Natural killer cell treated with Interleukin-12 subunit alpha and Interleukin-12 subunit beta and Interleukin-15 and Interleukin-18, amount 100 ng/mL, for 72 hours (primary cell): Measurements from ENCODE around the gene THEM5. TPM values are rescaled to one million over a fixed set of nuclear protein-coding genes. Genes with fewer than 3 reads are reported as not detected.
A peak's percentile ranks its signal among the peaks of the same experiment; 100 is the strongest.
"Not testable (repeated sequence)": the region's sequence is repeated elsewhere in the genome, so short reads cannot be mapped to it uniquely, and the experiment has no call there.

ENCODE experiments used
- ATAC-seq, 2 donors: fragments of 150-1000 bp; cut with Tn5 transposase in 1 of 2; sonication (Bioruptor Pico), chemical (Tn5 transposase) in 1 of 2; 2 replicates each; pipeline ENCODE4 v1.10.0; 2021
- DNase-seq: peaks from one replicate; pipeline ENCODE4 v3.0.0; 2022; ENCODE audit warnings: low spot score
- H3K27ac Mint-ChIP-seq, 2 donors: 1 replicate in 1 of 2; 2 replicates in 1 of 2; pipeline ENCODE4 v1.8.0; 2022; ENCODE audit warnings: mixed read lengths in 2 of 2, mild to moderate bottlenecking in 1 of 2, moderate library complexity in 1 of 2
- H3K27me3 Mint-ChIP-seq, 2 donors: 1 replicate in 1 of 2; 2 replicates in 1 of 2; pipeline ENCODE4 v1.8.0; 2022; ENCODE audit warnings: mixed read lengths in 2 of 2
- H3K36me3 Mint-ChIP-seq: one replicate; pipeline ENCODE4 v1.8.0; 2022; ENCODE audit warnings: mixed read lengths
- H3K4me1 Mint-ChIP-seq, 2 donors: 1 replicate in 1 of 2; 2 replicates in 1 of 2; pipeline ENCODE4 v1.8.0; 2022; ENCODE audit warnings: low read depth in 2 of 2, mixed read lengths in 2 of 2, mild to moderate bottlenecking in 1 of 2
- H3K4me3 Mint-ChIP-seq: one replicate; pipeline ENCODE4 v1.8.0; 2022; ENCODE audit warnings: mixed read lengths
- H3K9me3 Mint-ChIP-seq: 2 replicates; pipeline ENCODE4 v1.8.0; 2022; ENCODE audit warnings: mixed read lengths
- total RNA-seq, 2 donors: library from RNA; stranded (reverse); gene quantifications; one replicate each; pipeline ENCODE4 v1.2.3, GENCODE V29; 2022

THEM5 gene
- total RNA-seq, 2 donors from 2014 or later = not detected

DNA sequence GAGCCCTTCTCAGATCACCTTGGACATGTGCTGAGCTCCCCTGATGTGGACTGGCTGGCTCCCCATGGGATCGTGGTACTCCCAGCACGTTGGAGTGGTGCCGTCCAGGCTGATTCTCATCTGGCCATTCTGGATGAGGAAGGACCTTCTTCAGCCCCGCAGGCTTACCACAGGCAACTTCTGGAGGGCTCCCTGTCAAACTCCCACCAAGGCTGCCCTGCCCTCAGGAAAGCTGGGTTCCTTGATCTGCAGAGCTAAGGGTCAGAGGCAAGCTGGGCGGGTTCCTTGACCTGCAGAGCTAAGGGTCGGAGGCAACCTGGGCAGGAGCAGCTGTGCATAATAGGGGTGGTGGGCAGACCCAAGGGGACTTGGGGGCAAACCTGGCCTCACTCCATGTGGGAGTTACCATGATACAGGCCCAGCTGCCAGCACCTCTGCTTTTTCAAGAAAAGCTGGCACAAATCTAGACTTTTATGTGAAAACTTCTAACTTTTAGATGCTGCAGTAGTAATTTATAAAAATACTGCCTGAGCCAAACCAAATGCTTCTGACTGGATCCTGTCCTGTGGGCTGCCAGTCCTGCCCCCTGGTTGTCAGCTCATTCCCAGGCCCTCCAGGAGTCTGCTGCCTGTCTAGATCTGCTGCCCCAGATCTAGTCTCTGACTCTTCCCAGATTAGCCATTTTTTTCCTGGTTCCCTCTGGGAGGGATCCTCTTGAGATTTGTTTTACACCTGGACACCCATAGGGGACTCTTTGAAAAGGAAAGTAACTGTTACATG, 5.6 kb upstream of the THEM5 start:
- DNase-seq (no peak), ATAC-seq (no peak)
- Mint-ChIP-seq H3K27ac (no peak overlapping the region), H3K9me3 (no peaks in the 10 kb centered on the region), H3K27me3 (no peaks in the 10 kb centered on the region), H3K4me1 (no peaks in the 10 kb centered on the region), H3K4me3 (no peak overlapping the region), H3K36me3 (no peaks in the 10 kb centered on the region)

DNA sequence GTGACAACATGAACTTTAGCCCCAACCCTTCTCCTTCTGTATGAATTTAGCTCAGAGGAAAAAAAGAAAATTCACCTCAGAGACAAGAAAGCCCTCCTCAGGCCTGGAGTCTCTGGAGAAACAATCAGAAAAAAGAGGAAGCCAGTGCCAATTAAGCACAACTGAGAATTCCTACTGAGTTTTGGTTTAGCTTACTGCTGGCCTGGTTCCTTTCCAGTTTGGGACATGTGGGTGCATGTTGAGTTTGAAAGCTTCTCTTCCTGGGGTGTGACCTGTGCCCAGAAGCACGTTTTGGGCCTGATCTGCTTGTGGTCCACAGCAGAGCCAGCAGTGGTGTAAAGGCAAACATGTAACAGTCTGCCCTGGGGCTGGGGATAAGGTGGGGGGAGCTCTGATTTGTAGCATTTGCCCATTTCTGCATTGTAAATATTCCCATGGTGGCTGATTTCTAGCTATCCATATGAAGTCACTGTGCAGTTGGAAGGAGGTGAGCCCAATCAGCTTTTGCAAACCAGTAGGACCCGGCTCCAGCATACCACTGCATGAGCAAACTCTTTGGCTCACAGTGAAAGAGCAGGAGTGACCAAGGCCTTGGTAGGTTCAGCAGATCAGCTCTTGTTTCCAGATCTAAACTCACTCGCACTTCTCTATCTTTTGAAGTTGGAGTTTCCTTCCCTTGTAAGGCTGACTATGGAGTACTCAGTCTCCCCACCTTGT, 4.7 kb upstream of the THEM5 start:
- H3K27ac Mint-ChIP-seq = no peak overlapping the region
- DNase-seq (no peak), ATAC-seq (no peak)
- H3K27me3 Mint-ChIP-seq = no peaks in the 10 kb centered on the region
- no peaks in the 10 kb centered on the region for H3K36me3 Mint-ChIP-seq
- no peaks in the 10 kb centered on the region for H3K9me3 Mint-ChIP-seq
- H3K4me1 Mint-ChIP-seq = no peaks in the 10 kb centered on the region
- H3K4me3 Mint-ChIP-seq = no peak overlapping the region

DNA sequence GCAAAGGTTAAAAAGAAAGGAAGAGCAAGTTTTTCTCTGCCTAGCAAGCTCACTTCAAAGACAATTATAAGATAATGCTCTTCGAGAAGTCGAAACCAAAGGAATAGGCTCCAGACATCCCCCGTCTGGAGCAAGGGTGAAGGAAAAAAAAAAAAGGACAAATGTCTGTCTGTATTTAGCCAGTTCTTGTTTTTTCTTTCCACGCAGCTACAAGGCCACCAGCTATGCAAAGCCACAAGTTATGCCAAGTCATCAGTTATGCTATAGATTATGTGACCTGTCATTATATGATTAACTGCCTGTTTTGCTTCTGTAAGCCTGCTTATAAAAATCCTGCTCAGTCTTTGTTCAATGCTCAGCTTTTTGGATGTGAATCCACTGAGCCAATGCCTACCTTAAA, 2.4 kb upstream of the THEM5 start:
- no peak overlapping the region for H3K27ac Mint-ChIP-seq
- ATAC-seq (no peak), DNase-seq (no peak)
- H3K36me3 Mint-ChIP-seq = no peaks in the 10 kb centered on the region
- no peaks in the 10 kb centered on the region for H3K9me3 Mint-ChIP-seq
- peaks cover 0 to 4% of the 10 kb centered on the region in 2 donors for H3K27me3 Mint-ChIP-seq
- H3K4me1 Mint-ChIP-seq = no peaks in the 10 kb centered on the region
- no peak overlapping the region for H3K4me3 Mint-ChIP-seq

DNA sequence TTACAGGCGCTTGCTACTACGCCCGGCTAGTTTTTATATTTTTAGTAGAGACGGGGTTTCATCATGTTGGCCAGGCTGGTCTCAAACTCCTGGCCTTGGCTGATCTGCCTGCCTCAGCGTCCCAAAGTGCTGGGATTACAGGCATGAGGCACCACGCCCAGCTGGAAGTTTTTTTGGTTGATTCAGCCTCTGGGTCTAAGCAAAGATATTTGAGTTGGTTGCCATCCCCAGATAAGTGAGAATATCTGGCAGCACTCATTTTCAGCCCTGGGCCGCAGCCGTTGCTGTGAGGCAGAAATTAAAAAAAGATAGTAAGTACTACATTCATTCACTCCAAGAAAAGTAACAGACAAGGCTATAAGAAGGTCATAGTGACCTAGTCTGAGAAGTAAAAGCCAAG, 2.0 kb upstream of the THEM5 start:
- H3K27me3 Mint-ChIP-seq, H3K36me3 Mint-ChIP-seq, DNase-seq, ATAC-seq, H3K9me3 Mint-ChIP-seq, H3K4me1 Mint-ChIP-seq, H3K4me3 Mint-ChIP-seq, H3K27ac Mint-ChIP-seq: not testable (repeated sequence)

DNA sequence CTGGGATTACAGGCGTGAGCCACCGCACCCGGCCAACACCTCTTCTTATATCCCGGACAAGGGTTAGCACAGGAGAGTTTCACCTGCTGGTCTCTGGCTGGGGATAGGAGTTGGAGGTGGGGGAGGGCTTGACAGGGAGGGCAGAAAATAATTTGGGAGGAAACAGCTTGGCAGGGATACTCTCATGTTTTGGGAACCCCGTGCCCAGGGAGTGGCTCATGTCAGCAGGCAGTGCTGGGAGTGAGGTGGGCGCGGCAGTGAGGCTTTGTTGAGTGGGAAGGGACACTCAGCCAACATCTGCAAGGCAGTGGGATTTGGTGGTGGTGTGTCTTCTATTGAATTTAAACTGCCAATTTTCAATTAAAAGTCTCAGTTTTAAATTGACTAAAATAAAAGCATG, 1.1 kb upstream of the THEM5 start:
- no peak overlapping the region for H3K4me3 Mint-ChIP-seq
- H3K36me3 Mint-ChIP-seq = no peaks in the 10 kb centered on the region
- H3K4me1 Mint-ChIP-seq = peaks cover under 1 to 4% of the 10 kb centered on the region in 2 donors
- no peak overlapping the region for H3K27ac Mint-ChIP-seq
- DNase-seq = no peak
- no peaks in the 10 kb centered on the region for H3K9me3 Mint-ChIP-seq
- ATAC-seq = no peak
- peaks cover 6% of the 10 kb centered on the region in 2 donors for H3K27me3 Mint-ChIP-seq

DNA sequence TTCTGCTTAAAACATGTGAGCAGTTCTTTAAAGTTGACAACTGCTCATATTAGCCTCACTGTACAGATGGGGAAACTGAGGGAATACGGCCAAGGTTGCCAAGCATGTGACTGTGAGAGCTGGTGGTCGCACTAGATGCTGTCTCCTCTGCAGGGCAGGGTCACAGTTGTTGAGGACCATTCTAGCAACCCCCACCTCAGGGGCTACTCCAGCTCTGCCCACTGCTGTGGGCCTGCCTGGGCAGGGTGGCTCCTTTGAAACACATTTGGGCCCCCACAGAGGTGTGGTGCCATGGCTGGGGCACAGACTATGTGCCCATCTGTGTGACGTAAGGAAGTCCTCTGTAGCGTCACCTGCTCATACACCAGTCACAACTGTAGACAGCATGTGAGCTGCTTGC, 779 bp downstream of the THEM5 start:
- Mint-ChIP-seq H3K36me3 (no peaks in the 10 kb centered on the region), H3K27ac (no peak overlapping the region), H3K4me1 (peaks cover 4 to 16% of the 10 kb centered on the region in 2 donors), H3K4me3 (no peak overlapping the region), H3K27me3 (peaks cover 7 to 11% of the 10 kb centered on the region in 2 donors), H3K9me3 (no peaks in the 10 kb centered on the region)
- ATAC-seq = no peak
- no peak for DNase-seq

DNA sequence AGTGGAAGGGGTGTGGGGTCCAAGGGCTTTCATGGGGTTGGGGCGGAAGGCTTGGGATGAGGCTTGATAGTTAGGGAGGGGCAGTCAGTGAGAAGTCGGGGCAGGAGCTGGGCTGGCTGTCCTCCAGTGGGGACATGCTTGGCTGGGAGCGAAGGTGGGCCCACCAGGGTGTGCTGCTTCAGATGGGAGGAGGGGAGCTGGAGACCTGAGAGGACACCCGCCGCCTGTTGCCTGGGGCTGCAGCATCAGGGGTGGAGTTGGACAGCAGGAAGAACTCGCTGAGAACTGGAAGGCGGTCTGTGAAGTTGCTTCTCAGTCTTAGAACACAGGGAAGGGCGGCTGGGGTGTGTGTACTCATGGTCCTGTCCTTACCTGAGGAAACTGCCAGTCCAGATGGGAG, 1.6 kb downstream of the THEM5 start:
- Mint-ChIP-seq H3K36me3 (no peaks in the 10 kb centered on the region), H3K4me1 (peaks cover 4 to 16% of the 10 kb centered on the region in 2 donors), H3K27ac (no peak overlapping the region), H3K27me3 (peaks cover 7 to 11% of the 10 kb centered on the region in 2 donors), H3K4me3 (no peak overlapping the region), H3K9me3 (no peaks in the 10 kb centered on the region)
- ATAC-seq (no peak), DNase-seq (no peak)

DNA sequence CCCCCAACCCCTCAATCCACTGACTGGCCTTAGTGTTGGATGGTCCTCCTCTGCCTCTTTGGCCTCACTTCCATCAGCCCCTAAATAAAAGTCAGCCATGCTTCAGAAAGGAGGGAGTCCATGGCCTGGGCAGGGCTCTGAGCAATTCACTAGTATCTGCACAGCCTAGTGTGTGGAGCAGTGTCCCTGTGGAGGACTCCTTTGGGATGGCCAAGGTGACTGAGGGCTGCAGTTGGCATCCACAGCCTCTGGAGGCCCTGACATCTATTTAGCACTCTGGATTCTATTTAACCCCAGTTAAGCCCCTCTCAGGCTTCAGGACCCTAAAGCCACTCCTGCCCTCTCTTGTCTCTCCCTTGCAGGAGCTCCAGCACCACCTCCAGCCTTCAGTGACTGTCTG, 3.6 kb downstream of the THEM5 start:
- ATAC-seq = no peak
- Mint-ChIP-seq H3K4me1 (peaks cover 9 to 26% of the 10 kb centered on the region in 2 donors), H3K27ac (peak overlapping the region in 1 of 2 donors; percentile 70), H3K9me3 (no peaks in the 10 kb centered on the region), H3K36me3 (no peaks in the 10 kb centered on the region), H3K27me3 (peaks cover 7 to 16% of the 10 kb centered on the region in 2 donors), H3K4me3 (peak overlapping the region; percentile 55)
- no peak for DNase-seq

DNA sequence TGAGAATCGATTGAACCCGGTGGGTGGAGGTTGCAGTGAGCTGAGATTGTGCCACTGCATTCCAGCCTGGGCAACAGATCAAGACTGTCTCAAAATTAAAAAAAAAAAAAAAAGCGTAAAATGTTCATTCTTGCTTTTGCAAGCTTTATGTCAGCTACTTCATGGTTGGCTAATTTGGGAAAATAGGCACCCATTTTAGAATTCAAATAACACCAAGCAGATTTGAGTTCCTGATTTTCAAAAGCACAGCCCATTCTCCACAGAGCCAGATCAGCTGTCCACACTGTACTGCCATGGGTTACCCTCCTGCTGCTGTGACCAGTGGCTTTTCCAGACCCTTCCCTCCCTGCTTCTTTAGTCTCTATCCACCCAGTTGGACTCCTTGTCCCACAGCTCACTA, 4.4 kb downstream of the THEM5 start:
- Mint-ChIP-seq H3K9me3 (no peaks in the 10 kb centered on the region), H3K36me3 (no peaks in the 10 kb centered on the region), H3K4me3 (peak overlapping the region; percentile 55), H3K4me1 (peaks cover 9 to 26% of the 10 kb centered on the region in 2 donors), H3K27me3 (peaks cover 7 to 18% of the 10 kb centered on the region in 2 donors), H3K27ac (peak overlapping the region; percentile 56 to 70)
- ATAC-seq (no peak), DNase-seq (no peak)

DNA sequence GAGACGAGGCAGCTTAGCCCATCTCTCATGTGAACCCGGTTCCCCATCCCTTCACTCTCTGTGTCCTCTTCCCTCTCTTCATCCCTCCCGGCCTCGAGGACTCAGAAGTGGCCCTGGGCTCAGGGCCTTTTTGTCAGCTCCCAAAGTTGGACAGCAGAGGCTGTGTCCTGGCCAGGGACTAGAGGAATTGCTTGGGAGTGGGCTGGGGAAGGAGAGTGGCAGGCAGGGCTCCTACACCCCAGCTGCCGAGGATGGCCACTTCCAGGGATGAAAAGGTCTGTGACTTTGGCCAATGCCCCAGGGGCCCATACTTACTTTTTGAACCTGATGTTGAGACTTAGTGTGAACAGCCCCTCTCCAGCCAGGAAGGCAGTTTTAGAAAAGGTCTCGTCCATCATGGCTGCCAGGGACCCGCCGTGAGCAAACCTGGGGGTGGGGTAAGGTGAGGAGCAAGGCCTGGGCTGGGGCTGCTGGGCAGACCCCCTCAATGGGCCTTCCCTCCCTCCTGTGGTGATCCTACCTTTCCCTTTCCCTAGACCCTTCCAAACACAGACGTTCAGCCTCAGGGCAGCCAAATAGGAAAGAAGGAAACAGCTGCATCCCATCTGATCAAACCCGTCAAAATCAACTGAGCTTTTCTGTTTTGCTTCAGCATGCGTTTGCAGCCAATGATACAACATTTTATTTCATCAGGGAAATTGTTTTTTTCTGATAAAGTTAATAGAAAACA, 5.5 kb downstream of the THEM5 start:
- Mint-ChIP-seq H3K27me3 (peaks cover 7 to 18% of the 10 kb centered on the region in 2 donors), H3K27ac (peak overlapping the region; percentile 56 to 70)

DNA sequence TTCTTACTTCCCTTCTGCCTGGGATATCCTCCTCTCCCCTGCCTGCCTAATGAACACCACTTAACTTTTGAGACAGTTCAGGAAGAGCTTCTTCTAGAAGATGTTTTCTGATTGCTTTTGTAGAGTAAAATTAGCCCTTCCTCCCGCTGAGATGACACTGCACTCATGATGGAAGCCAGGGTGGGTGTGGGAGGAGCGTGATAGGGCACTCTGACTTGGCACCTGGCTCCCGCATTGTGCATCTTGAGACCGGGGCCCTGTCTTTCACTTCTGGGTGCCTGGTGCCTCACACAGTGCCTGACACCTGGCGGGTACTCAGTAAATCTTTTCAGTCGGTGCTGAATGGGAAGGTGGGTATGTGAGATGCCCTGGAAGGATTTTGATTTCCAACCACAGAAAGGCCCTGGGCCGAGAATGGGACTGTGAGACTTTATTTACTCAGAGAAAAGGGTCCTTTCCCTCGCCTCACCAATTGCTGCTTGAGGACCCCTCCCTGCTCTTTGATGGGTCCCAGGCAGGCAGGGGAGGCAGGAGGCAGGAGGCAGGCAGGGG, 6.8 kb downstream of the THEM5 start:
- no peak for DNase-seq
- Mint-ChIP-seq H3K9me3 (no peaks in the 10 kb centered on the region), H3K4me1 (peaks cover 9 to 26% of the 10 kb centered on the region in 2 donors), H3K27me3 (peaks cover 7 to 18% of the 10 kb centered on the region in 2 donors), H3K27ac (peak overlapping the region in 1 of 2 donors; percentile 51), H3K36me3 (no peaks in the 10 kb centered on the region), H3K4me3 (peak overlapping the region; percentile 51)
- ATAC-seq = no peak

More for the DNA sequence above, 5.5 kb downstream of the THEM5 start:
- Mint-ChIP-seq H3K4me1 (peaks cover 9 to 26% of the 10 kb centered on the region in 2 donors), H3K9me3 (no peaks in the 10 kb centered on the region), H3K36me3 (no peaks in the 10 kb centered on the region), H3K4me3 (no peak overlapping the region)
- no peak for DNase-seq
- ATAC-seq = no peak

DNA sequence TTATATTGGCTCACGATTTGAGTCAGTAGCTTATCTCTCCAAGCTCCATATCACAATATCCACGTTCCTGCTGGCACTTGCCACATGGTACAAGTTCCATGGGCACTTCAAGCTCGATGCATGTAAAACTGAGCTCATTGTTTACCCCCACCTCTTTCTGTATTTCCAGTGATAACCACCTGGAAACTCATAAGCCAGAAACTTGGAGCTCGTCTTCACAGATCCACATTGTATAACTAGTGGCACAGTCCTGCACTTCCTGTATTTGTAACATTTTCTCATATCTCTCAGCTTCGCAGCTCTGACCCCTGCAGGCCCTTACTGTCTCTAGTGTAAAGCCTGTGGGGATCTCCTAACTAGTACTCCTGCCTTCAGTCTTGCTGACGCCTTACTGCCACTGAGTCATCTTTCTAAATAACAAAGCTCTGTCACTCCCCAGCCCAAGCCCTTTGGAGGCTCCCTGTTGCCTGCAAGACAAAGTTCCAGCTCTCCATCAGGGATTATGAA, 7.4 kb downstream of the THEM5 start:
- peak overlapping the region; percentile 51 for H3K4me3 Mint-ChIP-seq
- peaks cover 9 to 26% of the 10 kb centered on the region in 2 donors for H3K4me1 Mint-ChIP-seq
- H3K27ac Mint-ChIP-seq = peak overlapping the region in 1 of 2 donors; percentile 51
- no peaks in the 10 kb centered on the region for H3K9me3 Mint-ChIP-seq
- peaks cover 7 to 14% of the 10 kb centered on the region in 2 donors for H3K27me3 Mint-ChIP-seq
- no peaks in the 10 kb centered on the region for H3K36me3 Mint-ChIP-seq
- ATAC-seq = peak in 1 of 2 donors; percentile 79
- DNase-seq = no peak

DNA sequence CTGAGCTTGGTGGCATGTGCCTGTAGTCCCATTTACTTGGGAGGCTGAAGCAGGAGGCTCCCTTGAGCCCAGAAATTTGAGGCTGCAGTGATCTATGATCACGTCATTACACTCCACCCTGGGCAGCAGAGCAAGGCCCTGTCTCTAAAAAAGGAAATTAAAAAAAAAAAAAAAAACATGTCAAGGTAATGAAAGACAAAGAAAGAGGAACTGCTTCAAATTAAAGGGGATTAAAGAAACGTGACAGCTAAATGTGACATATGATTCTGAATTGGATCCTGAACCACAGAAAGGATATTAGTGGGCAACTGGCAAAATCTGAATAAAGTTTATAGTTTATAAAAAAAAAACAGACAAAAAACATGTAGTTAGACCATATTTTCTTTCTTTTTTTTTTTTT, 10.1 kb downstream of the THEM5 start:
- Mint-ChIP-seq H3K36me3 (no peaks in the 10 kb centered on the region), H3K27me3 (peaks cover 0 to 7% of the 10 kb centered on the region in 2 donors)

More for the DNA sequence above, 10.1 kb downstream of the THEM5 start:
- Mint-ChIP-seq H3K9me3 (no peaks in the 10 kb centered on the region), H3K4me3 (no peak overlapping the region), H3K4me1 (peaks cover 17 to 26% of the 10 kb centered on the region in 2 donors), H3K27ac (no peak overlapping the region)
- no peak for DNase-seq
- ATAC-seq = no peak
